ENCODE measurements around the gene HDAC4. TPM values are rescaled to one million over a fixed set of nuclear protein-coding genes. Genes with fewer than 3 reads are reported as not detected.

HDAC4 gene
- total and polyA plus RNA-seq, 9 of the 15 experiments (the other 6 are each of a cell fraction or from before 2014, with no cell fraction given): 0.11 to 20.2 (median 4.0) TPM

GRCh38 chr2:239026711-239027361 lies 374.0 kb downstream of the HDAC4 start:
- in situ Hi-C loops (cut with MboI) (no loop called here), intact Hi-C loops (cut with micrococcal nuclease) (no loop called here)
- no peak overlapping the region for H3K4me2 ChIP-seq (ENCODE audit: insufficient read depth, low read length)
- DNase-seq (ENCODE audit: extremely low read depth in 1 of 4, low spot score in 3 of 4) (no peak), ATAC-seq (peak; percentile 61; the same call in 2 of the 3 replicates), FAIRE-seq (no peak)
- H3K9ac ChIP-seq (ENCODE audit: insufficient read depth in 1 of 2, low read depth in 2 of 2, low read length in 2 of 2): no peak overlapping the region
- 3% methylated on average over 12 of the region's 25 CpGs for WGBS (ENCODE audit: insufficient coverage, low coverage, missing lambda C conversion rate)
- no peaks in the 10 kb centered on the region for H3K9me1 ChIP-seq (ENCODE audit: control insufficient read depth, insufficient read depth, low read length)
- TF ChIP-seq ARHGAP35 (IDR thresholded peaks at IDR 0.05; ENCODE audit: partially characterized antibody) (no peak), SP1 (CRISPR knock-in tag; IDR thresholded peaks at IDR 0.05) (no peak), NRF1 (conservative IDR thresholded peaks at IDR 0.05 in 1 of 2, IDR thresholded peaks at IDR 0.05 in 1 of 2) (no peak), DMBX1 (CRISPR knock-in tag; IDR thresholded peaks at IDR 0.05; ENCODE audit: borderline replicate concordance) (no peak), SRSF3 (IDR thresholded peaks at IDR 0.05; ENCODE audit: insufficient read depth, low read length) (no peak), EP400 (IDR thresholded peaks at IDR 0.05) (no peak), PTTG1 (tag; IDR thresholded peaks at IDR 0.05; ENCODE audit: low read depth) (no peak), ZNF766 (CRISPR knock-in tag; conservative IDR thresholded peaks at IDR 0.05) (no peak), DLX4 (CRISPR knock-in tag; IDR thresholded peaks at IDR 0.05) (no peak), SPI1 (IDR thresholded peaks at IDR 0.05; ENCODE audit: borderline replicate concordance, low read depth, low read length) (no peak), ZNF639 (CRISPR knock-in tag; conservative IDR thresholded peaks at IDR 0.05 in 1 of 2, IDR thresholded peaks at IDR 0.05 in 1 of 2) (no peak), MYBL2 (IDR thresholded peaks at IDR 0.05; ENCODE audit: low read depth) (no peak), MYBL2 (CRISPR knock-in tag; IDR thresholded peaks at IDR 0.05; ENCODE audit: borderline replicate concordance) (no peak), ZNF695 (CRISPR knock-in tag; IDR thresholded peaks at IDR 0.05) (no peak)
- CTCF ChIA-PET (ENCODE audit: low intra/inter-chr PET ratio): no interaction called here
- no peak overlapping the region for H3K27ac ChIP-seq (ENCODE audit: extremely low read depth, low read depth, low read length)
- no peaks in the 10 kb centered on the region for H4K20me1 ChIP-seq (replicated peaks; ENCODE audit: control insufficient read depth, insufficient read depth, low read length)
- no peak overlapping the region for H2AFZ ChIP-seq (ENCODE audit: low read depth, low read length)
- H3K4me1 ChIP-seq (replicated peaks in 1 of 2; ENCODE audit: control insufficient read depth in 2 of 2, insufficient read depth in 2 of 2, low read length in 2 of 2): peaks cover 0 to 4% of the 10 kb centered on the region in 2 experiments; a peak in 2 of 5 replicates
- H3K27me3 ChIP-seq (ENCODE audit: control insufficient read depth in 2 of 2, insufficient read depth in 2 of 2, low read length in 2 of 2): peaks cover 16 to 70% of the 10 kb centered on the region in 2 experiments; a peak in 4 of 5 replicates
- no peaks in the 10 kb centered on the region for H3K79me2 ChIP-seq (ENCODE audit: control insufficient read depth, insufficient read depth, low read length)
- H3K36me3 ChIP-seq (ENCODE audit: control insufficient read depth, insufficient read depth, low read length): no peaks in the 10 kb centered on the region
- H3K4me3 ChIP-seq: no peak overlapping the region
- no peaks in the 10 kb centered on the region for H3K9me3 ChIP-seq (replicated peaks; ENCODE audit: control insufficient read depth, insufficient read depth, low read depth, low read length)
- BruUV-seq (replicated peaks): no TSS peak
- POLR2A ChIA-PET: no interaction called here
